GM21717 (cell line): ENCODE data around the gene DIP2A.
"Not testable (repeated sequence)": the region's sequence is repeated elsewhere in the genome, so short reads cannot be mapped to it uniquely, and the experiment has no call there.

Source experiments
- ATAC-seq: cut with Tn5 transposase; IDR thresholded peaks from one replicate; pipeline ENCODE4 v1.9.1; 2021; ENCODE audit warnings: mild to moderate bottlenecking, moderate library complexity; ENCODE audit not compliant: unreplicated experiment

Gene DIP2A

GRCh38 chr21:46518983-46519583 is 60.4 kb downstream of the DIP2A start:
- no peak for ATAC-seq

GRCh38 chr21:46527393-46527792 is 68.7 kb downstream of the DIP2A start:
- not testable (repeated sequence) for ATAC-seq

- ATAC-seq = no peak
These were observed 69.1 kb downstream of the DIP2A start for GRCh38 chr21:46527801-46528200.

GRCh38 chr21:46532080-46532479 is 73.4 kb downstream of the DIP2A start:
- ATAC-seq = no peak

GRCh38 chr21:46537026-46537425 is 78.3 kb downstream of the DIP2A start:
- no peak for ATAC-seq

- ATAC-seq = no peak
These were observed 79.6 kb downstream of the DIP2A start for GRCh38 chr21:46538262-46538661.

- no peak for ATAC-seq
These were observed 80.4 kb downstream of the DIP2A start for GRCh38 chr21:46538851-46539666.

- no peak for ATAC-seq
These were observed 81.5 kb downstream of the DIP2A start for GRCh38 chr21:46540087-46540710.

- ATAC-seq = no peak
These were observed 84.0 kb downstream of the DIP2A start for GRCh38 chr21:46542588-46543124.

- no peak for ATAC-seq
These were observed 84.6 kb downstream of the DIP2A start for GRCh38 chr21:46543306-46543705.

- ATAC-seq = no peak
These were observed 85.3 kb downstream of the DIP2A start for GRCh38 chr21:46544003-46544402.

- no peak for ATAC-seq
These were observed 86.1 kb downstream of the DIP2A start for GRCh38 chr21:46544824-46545223.

- ATAC-seq = no peak
These were observed 86.7 kb downstream of the DIP2A start for GRCh38 chr21:46545363-46545762.

- no peak for ATAC-seq
These were observed 87.2 kb downstream of the DIP2A start for GRCh38 chr21:46545911-46546310.

GRCh38 chr21:46546799-46547198 is 88.1 kb downstream of the DIP2A start:
- no peak for ATAC-seq

GRCh38 chr21:46549650-46550049 is 91.0 kb downstream of the DIP2A start:
- no peak for ATAC-seq

- no peak for ATAC-seq
These were observed 91.6 kb downstream of the DIP2A start for GRCh38 chr21:46550116-46550941.

GRCh38 chr21:46551636-46552241 is 93.0 kb downstream of the DIP2A start:
- ATAC-seq = no peak

GRCh38 chr21:46552274-46552673 is 93.6 kb downstream of the DIP2A start:
- no peak for ATAC-seq

- ATAC-seq = no peak
These were observed 94.2 kb downstream of the DIP2A start for GRCh38 chr21:46552865-46553379.
